Sigmoid colon (tissue), 7 donors: ENCODE measurements around the gene LGALS13. TPM values are rescaled to one million over a fixed set of nuclear protein-coding genes. Genes with fewer than 3 reads are reported as not detected.

Experiments used
- DNase-seq: peaks from one replicate; pipeline ENCODE4 v3.0.0-alpha.2; 2019
- H3K27ac ChIP-seq, 4 donors: fragments of 200-600 bp; sonication (generic); one replicate each; pipeline ENCODE4 v1.5.1; 2016 to 2019; ENCODE audit warnings: mild to moderate bottlenecking in 1 of 4
- H3K27me3 ChIP-seq, 3 donors: fragments of 200-600 bp; sonication (generic); one replicate each; pipeline ENCODE4 v1.5.1; 2019; ENCODE audit warnings: mild to moderate bottlenecking in 1 of 3
- H3K36me3 ChIP-seq, 4 donors: fragments of 200-600 bp; sonication (generic); one replicate each; pipeline ENCODE4 v1.5.1; 2016 to 2019
- H3K4me1 ChIP-seq, 4 donors: fragments of 200-600 bp; sonication (generic); one replicate each; pipeline ENCODE4 v1.5.1; 2017 to 2019
- H3K4me3 ChIP-seq, 4 donors: fragments of 200-600 bp; sonication (generic); one replicate each; pipeline ENCODE4 v1.5.1; 2017 to 2019; ENCODE audit warnings: mild to moderate bottlenecking in 2 of 4, moderate library complexity in 1 of 4
- H3K9me3 ChIP-seq, 4 donors: fragments of 200-600 bp in 3 of 4; sonication (generic) in 3 of 4; one replicate each; pipeline versions ENCODE4 v1.5.1 to v1.6.1; 2013 to 2019
- CTCF ChIP-seq, 4 experiments: fragments of 450-650 bp in 3 of 4; fragments of 200-600 bp in 1 of 4; IDR thresholded peaks; one replicate each; pipeline ENCODE4 v1.5.1; 2016 to 2019; ENCODE audit warnings: antibody characterized with exemption in 4 of 4, mild to moderate bottlenecking in 3 of 4, moderate library complexity in 2 of 4
- EP300 ChIP-seq, 4 donors: sonication (generic); formaldehyde crosslinking; IDR thresholded peaks; one replicate each; pipeline ENCODE4 v1.6.1; 2017; ENCODE audit warnings: antibody characterized with exemption in 4 of 4
- POLR2A ChIP-seq, 2 donors: fragments of 450-650 bp; IDR thresholded peaks; one replicate each; pipeline ENCODE4 v1.6.1; 2016; ENCODE audit warnings: antibody characterized with exemption in 2 of 2, mild to moderate bottlenecking in 2 of 2, moderate library complexity in 2 of 2
- POLR2AphosphoS5 ChIP-seq, 4 donors: sonication (generic); formaldehyde crosslinking; IDR thresholded peaks; one replicate each; pipeline ENCODE4 v1.6.1; 2017; ENCODE audit warnings: antibody characterized with exemption in 4 of 4
- WGBS, 2 donors: extraction: QIAGEN DNeasy Blood & Tissue Kit; methylation state at CpG; one replicate each; pipeline ENCODE4 v1.1.7; 2013; 5-methylcytosine and 5-hydroxymethylcytosine counted together
- intact Hi-C: fragments of 100-400 bp; cut with DNase I; formaldehyde crosslinking; loops from one replicate; pipeline ENCODE4 v1.15.1; 2023
- polyA plus RNA-seq, 3 donors: library from polyadenylated mRNA; stranded (reverse); fragments of 200-250 nt; gene quantifications; one replicate each; pipeline ENCODE4 v1.2.3, GENCODE V29; 2013
- total RNA-seq, 4 donors: library from RNA; depleted of rRNA; stranded (reverse); fragments of >200 nt; gene quantifications; one replicate each; pipeline ENCODE4 v1.1.0, GENCODE V29; 2016
- donor health status: healthy with polysubstance abuse.
- donor health status: Bipolar disorder and iron deficiency.
- donor health status: healthy.

LGALS13 gene, protein sequence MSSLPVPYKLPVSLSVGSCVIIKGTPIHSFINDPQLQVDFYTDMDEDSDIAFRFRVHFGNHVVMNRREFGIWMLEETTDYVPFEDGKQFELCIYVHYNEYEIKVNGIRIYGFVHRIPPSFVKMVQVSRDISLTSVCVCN
- not detected for total RNA-seq
- not detected for polyA plus RNA-seq

DNA sequence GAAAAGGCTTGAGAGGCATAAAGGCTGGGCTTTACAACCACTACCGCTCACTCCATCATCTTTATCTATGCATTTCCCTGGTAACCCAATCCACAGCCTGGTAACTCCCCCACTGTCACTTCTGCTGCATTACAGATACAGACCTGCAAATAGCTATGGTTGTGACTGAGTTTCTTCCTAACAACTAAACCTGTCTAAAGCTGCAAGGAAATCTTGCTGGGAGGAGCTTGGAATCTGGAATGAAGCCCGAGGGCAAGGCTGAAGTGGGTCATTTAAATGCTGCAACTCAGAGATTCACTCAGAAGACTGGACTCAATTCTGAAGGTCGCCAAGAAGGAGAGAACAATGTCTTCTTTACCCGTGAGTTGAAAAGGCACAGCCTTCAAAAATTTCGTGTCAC is at the start of gene LGALS13:
Gene LGALS13 (plus strand): TSS at position 301 of the 400 bp plus-strand sequence. CDS start 45 bp downstream, at position 346.
- intact Hi-C loops = no loop called here
- 23 to 37% methylated on average over 5 of the region's 5 CpGs for WGBS, 2 donors
- TF ChIP-seq POLR2A (IDR thresholded peaks at IDR 0.05) = no peak
- TF ChIP-seq POLR2AphosphoS5 (IDR thresholded peaks at IDR 0.05) = no peak
- TF ChIP-seq CTCF (IDR thresholded peaks at IDR 0.05) = no peak
- TF ChIP-seq EP300 (IDR thresholded peaks at IDR 0.05) = no peak
- H3K4me3 ChIP-seq = no peak within 1 kb of the TSS
- H3K27me3 ChIP-seq = peaks cover 0 to 4% (median 0%) of the 10 kb centered on the region in 3 donors
- H3K27ac ChIP-seq = no peak within 1 kb of the TSS
- no peaks in the 10 kb centered on the region for H3K36me3 ChIP-seq
- peaks cover 0 to 2% (median 0%) of the 10 kb centered on the region in 4 donors for H3K9me3 ChIP-seq
- no peaks in the 10 kb centered on the region for H3K4me1 ChIP-seq
- no peak for DNase-seq

- H3K27ac ChIP-seq = no peak overlapping the region
- H3K4me3 ChIP-seq = no peak overlapping the region
- no peak for TF ChIP-seq POLR2A (IDR thresholded peaks at IDR 0.05)
- WGBS, 2 donors = 58 to 72% methylated on average over 7 of the region's 7 CpGs
- intact Hi-C loops = loop anchor here (5.0 to 10.0 kb wide), 2 partner anchors 212 to 419 kb away; partner anchors contain the start of gene PSMC4
- no peaks in the 10 kb centered on the region for H3K9me3 ChIP-seq
- H3K36me3 ChIP-seq = no peaks in the 10 kb centered on the region
- H3K4me1 ChIP-seq = peaks cover 0 to 5% (median 0%) of the 10 kb centered on the region in 4 donors
- no peak for DNase-seq
- no peaks in the 10 kb centered on the region for H3K27me3 ChIP-seq
Measured at GRCh38 chr19:39553082-39553652, 49.2 kb upstream of the LGALS13 start.

DNA sequence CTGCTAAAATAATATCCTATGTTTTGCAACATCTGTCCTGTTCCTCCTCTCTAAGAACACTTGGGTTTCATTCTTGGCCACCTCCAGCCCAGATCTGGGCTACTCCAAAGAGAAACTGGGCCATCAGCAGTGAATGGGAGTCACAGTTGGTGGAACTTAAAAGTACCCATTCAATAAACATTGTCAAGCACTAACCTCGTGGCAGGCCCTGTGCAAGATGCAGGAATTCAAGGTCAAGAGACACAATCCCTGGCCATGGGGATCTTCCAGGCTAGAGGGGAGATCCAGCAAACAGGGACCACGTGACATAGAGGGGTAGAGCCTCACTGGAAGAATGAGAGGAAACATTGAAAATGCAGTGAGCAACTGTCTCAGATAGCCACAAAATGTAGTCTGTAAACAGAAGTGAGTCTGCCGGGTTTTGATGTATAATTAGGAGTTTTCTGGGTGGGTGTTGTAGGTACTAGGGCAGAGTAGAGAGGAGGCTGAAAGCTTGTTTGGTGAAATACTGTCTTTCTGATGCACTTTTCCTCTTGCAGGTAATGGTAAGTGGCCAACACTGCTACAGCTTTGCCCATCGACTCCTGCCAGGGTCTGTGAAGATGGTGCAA is 47.5 kb upstream of the LGALS13 start:
- 59 to 78% methylated on average over 4 of the region's 4 CpGs for WGBS, 2 donors
- H3K27me3 ChIP-seq = no peaks in the 10 kb centered on the region
- TF ChIP-seq POLR2AphosphoS5 (IDR thresholded peaks at IDR 0.05) (no peak), CTCF (IDR thresholded peaks at IDR 0.05) (no peak), EP300 (IDR thresholded peaks at IDR 0.05) (no peak), POLR2A (IDR thresholded peaks at IDR 0.05) (no peak)
- no peaks in the 10 kb centered on the region for H3K9me3 ChIP-seq
- intact Hi-C loops = loop anchor here (5.0 to 10.0 kb wide), 2 partner anchors 210 to 417 kb away; partner anchors contain the start of gene PSMC4
- DNase-seq = no peak
- H3K27ac ChIP-seq = no peak overlapping the region
- H3K4me1 ChIP-seq = peaks cover 0 to 5% (median 0%) of the 10 kb centered on the region in 4 donors
- no peaks in the 10 kb centered on the region for H3K36me3 ChIP-seq
- no peak overlapping the region for H3K4me3 ChIP-seq

DNA sequence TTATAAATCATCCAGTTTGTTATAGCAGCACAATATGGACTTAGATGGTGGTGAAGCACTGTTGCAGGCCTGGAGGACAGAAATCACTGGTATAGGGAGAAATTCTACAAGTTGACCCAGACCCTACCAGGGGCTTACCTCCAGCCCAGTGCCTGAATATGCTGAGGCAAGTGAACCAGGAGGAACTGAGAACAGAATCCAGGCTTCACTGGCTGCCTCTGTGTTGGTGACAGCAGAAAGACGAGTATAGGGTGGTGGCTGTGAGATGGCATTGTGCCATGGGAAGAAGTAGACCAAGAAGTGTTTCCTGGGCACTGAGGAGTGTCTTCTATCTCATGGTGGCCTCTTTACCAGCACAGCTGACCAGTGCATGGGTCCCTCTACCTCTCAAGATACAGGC is 46.4 kb upstream of the LGALS13 start:
- Histone ChIP-seq H3K4me1 (peaks cover 0 to 5% (median 0%) of the 10 kb centered on the region in 4 donors), H3K9me3 (no peaks in the 10 kb centered on the region), H3K4me3 (no peak overlapping the region), H3K36me3 (no peaks in the 10 kb centered on the region), H3K27me3 (no peaks in the 10 kb centered on the region), H3K27ac (no peak overlapping the region)
- TF ChIP-seq EP300 (IDR thresholded peaks at IDR 0.05) (no peak), CTCF (IDR thresholded peaks at IDR 0.05) (no peak), POLR2AphosphoS5 (IDR thresholded peaks at IDR 0.05) (no peak), POLR2A (IDR thresholded peaks at IDR 0.05) (no peak)
- intact Hi-C loops = loop anchor here (10.0 kb wide), 1 partner anchor 209 kb away; no protein-coding TSS in a partner anchor
- 50 to 61% methylated on average over 1 of the region's 1 CpG for WGBS, 2 donors
- DNase-seq = no peak
